GM06990 (cell line): ENCODE data around the gene BSN.
A peak's percentile ranks its signal among the peaks of the same experiment; 100 is the strongest.

Experiments used
- DNase-seq: peaks from one replicate; pipeline ENCODE4 v3.0.0-alpha.2; 2011; ENCODE audit not compliant: insufficient read length; ENCODE audit errors: extremely low read depth
- H3K27me3 ChIP-seq: replicated peaks from 2 replicates; pipeline ENCODE4 v1.6.0; 2011; ENCODE audit warnings: low read length; ENCODE audit not compliant: control insufficient read depth, insufficient read depth
- H3K36me3 ChIP-seq: 2 replicates; pipeline ENCODE4 v1.5.1; 2011; ENCODE audit warnings: low read length; ENCODE audit not compliant: control insufficient read depth, insufficient read depth
- H3K4me3 ChIP-seq: replicated peaks from 2 replicates; pipeline ENCODE4 v1.5.1; 2011; ENCODE audit warnings: low read depth, mild to moderate bottlenecking, control low read depth, low read length
- TF ChIP-seq, protein P1 (sequence below): IDR thresholded peaks from 2 replicates; pipeline ENCODE4 v1.5.1; 2011; ENCODE audit warnings: low read length, control low read depth, mild to moderate bottlenecking, inconsistent platforms; ENCODE audit not compliant: insufficient read depth, poor library complexity, severe bottlenecking

Gene BSN

DNA sequence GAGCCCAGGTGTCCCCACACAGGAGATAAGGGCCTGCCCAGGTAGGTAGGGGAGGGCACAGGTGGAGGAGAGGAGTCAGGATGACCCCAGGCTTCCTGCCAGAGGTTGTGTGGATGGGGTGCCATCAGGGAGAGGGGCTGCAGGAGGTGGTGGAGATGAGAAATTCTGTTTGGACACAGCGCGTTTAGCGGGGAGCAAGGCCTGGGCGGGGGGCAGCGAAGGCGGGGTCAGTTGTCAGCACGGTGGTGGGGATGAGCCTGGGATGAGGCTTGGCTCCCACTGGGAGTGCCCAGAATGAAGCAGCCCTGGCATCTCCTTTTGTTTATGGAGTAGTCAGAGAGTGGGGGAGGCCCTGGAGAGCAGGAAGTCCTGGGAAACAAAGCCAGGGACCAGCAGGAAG lies 149.7 kb downstream of the BSN start:
- no peak overlapping the region for H3K4me3 ChIP-seq
- TF ChIP-seq, protein P1, sequence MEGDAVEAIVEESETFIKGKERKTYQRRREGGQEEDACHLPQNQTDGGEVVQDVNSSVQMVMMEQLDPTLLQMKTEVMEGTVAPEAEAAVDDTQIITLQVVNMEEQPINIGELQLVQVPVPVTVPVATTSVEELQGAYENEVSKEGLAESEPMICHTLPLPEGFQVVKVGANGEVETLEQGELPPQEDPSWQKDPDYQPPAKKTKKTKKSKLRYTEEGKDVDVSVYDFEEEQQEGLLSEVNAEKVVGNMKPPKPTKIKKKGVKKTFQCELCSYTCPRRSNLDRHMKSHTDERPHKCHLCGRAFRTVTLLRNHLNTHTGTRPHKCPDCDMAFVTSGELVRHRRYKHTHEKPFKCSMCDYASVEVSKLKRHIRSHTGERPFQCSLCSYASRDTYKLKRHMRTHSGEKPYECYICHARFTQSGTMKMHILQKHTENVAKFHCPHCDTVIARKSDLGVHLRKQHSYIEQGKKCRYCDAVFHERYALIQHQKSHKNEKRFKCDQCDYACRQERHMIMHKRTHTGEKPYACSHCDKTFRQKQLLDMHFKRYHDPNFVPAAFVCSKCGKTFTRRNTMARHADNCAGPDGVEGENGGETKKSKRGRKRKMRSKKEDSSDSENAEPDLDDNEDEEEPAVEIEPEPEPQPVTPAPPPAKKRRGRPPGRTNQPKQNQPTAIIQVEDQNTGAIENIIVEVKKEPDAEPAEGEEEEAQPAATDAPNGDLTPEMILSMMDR, result no peak
- no peaks in the 10 kb centered on the region for H3K27me3 ChIP-seq
- no peak for DNase-seq
- peaks cover 32% of the 10 kb centered on the region for H3K36me3 ChIP-seq

DNA sequence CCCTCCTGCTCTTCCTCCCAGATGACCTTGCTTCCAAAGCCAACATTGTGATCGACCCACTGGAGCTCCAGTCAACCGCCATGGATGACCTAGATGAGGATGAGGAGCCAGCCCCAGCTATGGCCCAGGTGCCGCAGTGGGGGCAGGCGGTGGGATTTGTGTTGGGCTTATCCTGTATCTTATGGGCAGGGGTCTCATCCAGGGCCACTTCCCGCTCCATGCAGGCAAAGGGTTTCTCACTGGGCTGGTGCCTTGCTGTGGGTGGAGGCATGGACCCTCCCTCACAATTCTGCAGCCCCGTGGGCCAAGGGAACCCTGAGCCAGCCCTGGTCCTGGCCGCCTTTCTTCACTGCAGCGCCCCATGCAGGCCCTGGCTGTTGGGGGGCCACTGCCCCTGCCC lies 150.4 kb downstream of the BSN start:
- no peaks in the 10 kb centered on the region for H3K27me3 ChIP-seq
- H3K36me3 ChIP-seq, result peaks cover 32% of the 10 kb centered on the region
- TF ChIP-seq, protein P1, result no peak
- H3K4me3 ChIP-seq, result no peak overlapping the region
- no peak for DNase-seq

DNA sequence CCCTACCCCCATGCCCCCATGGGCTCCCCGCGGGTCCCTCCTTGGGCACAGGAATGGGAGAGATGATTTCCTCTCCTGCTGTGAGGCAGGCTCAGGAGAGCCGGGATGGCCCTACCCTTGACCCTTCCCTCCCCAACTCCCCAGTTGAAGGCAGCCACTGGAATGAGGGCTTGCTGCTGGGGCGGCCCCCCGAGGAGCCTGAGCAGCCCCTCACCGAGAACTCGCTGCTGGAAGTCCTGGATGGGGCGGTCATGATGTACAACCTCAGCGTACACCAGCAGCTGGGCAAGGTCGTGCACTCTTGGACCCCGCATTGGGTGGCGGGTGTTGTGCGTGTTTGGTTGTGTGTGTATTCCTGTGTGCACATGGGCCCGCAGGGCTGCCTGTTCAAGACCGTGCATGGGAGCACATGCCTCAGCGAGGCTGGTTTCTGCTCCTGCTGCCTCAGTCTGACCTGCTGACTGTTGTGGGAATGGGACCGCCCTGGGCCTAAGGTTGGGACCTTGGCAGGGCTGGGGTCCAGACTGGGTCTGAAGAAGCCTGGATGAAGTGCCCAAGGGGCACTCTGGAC lies 151.2 kb downstream of the BSN start:
- TF ChIP-seq, protein P1, result no peak
- Histone ChIP-seq H3K27me3 (no peaks in the 10 kb centered on the region), H3K36me3 (peaks cover 26% of the 10 kb centered on the region), H3K4me3 (no peak overlapping the region)
- DNase-seq, result peak; percentile 6

DNA sequence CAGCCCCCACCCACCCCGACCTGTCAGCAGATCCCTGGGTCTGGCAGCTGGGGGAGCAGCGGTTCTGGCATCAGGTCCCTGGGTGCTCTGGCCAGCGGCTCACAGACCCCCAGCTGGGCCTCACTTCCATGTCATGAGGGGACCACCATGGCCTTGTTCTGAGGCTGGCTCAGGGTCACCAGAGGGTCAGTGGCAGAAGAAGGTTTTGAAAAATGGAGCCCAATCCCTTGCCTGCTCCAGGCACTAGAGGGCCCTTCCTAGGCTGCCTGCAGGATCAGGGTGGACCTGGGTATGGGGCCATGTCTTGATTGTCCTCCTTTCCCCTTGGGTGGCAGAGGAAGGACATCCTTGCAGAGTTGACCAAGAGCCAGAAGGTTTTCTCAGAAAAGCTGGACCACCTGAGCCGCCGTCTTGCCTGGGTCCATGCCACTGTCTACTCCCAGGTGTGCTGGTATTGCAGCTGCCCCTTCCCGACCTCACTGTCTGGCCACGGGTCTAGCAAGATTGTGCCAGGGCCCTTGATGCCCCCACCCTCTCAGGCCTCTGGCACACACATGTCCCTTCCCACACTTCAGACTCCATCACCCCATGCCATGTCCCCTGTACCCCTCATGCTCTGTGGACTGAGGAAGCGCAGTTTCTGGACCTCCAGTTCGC lies 152.3 kb downstream of the BSN start:
- Histone ChIP-seq H3K27me3 (no peaks in the 10 kb centered on the region), H3K36me3 (peaks cover 24% of the 10 kb centered on the region), H3K4me3 (no peak overlapping the region)
- no peak for DNase-seq
- TF ChIP-seq, protein P1, result no peak

DNA sequence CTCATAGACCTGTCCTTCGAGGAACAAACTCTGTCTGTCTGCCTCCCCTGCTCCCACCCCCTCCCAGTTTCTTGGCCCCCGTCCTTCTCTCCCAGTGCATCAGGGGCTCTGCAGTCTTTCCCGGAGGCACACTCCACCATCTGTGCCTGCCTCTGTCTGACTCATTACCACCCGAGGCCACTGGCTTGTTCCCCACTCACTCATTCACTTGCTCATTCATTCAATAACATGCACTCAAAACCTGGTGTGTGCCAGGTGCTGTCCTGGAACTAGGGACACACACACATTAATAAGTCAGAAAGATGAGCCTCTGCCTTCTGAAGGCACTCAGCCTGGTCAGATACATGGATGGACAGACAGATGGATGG lies 152.8 kb downstream of the BSN start:
- Histone ChIP-seq H3K4me3 (no peak overlapping the region), H3K36me3 (peaks cover 21% of the 10 kb centered on the region), H3K27me3 (no peaks in the 10 kb centered on the region)
- DNase-seq, result no peak
- TF ChIP-seq, protein P1, result no peak
